ENCODE data around the gene FLT4. TPM values are rescaled to one million over a fixed set of nuclear protein-coding genes. Genes with fewer than 3 reads are reported as not detected.

The FLT4 gene
- total RNA-seq, 1 experiment from 2014 or later = not detected

- no peak overlapping the region for H3K27ac ChIP-seq (ENCODE audit: low read length)
- no peak for ATAC-seq
- no TSS peak for BruUV-seq (replicated peaks)
- TF ChIP-seq EZH2 (IDR thresholded peaks at IDR 0.05; ENCODE audit: low read length, unreplicated experiment) (no peak), EZH2phosphoT487 (IDR thresholded peaks at IDR 0.05; ENCODE audit: borderline replicate concordance, low read length) (no peak)
- H3K9ac ChIP-seq (ENCODE audit: low read length) = no peak overlapping the region
- no peak overlapping the region for H3K4me3 ChIP-seq (ENCODE audit: low read length)
- H3K4me1 ChIP-seq (ENCODE audit: insufficient read depth, low read length) = no peaks in the 10 kb centered on the region
- H3K79me2 ChIP-seq (ENCODE audit: low read length) = no peaks in the 10 kb centered on the region
- H3K36me3 ChIP-seq (ENCODE audit: low read depth, low read length) = no peaks in the 10 kb centered on the region
- ChIA-PET POLR2A (ENCODE audit: unreplicated experiment) (no interaction called here), CTCF (no interaction called here)
- intact Hi-C loops (cut with micrococcal nuclease) = no loop called here
- H3F3A ChIP-seq (ENCODE audit: low read length, unreplicated experiment) = no peaks in the 10 kb centered on the region
- DNase-seq = no peak
- H3K4me2 ChIP-seq (ENCODE audit: low read length) = no peak overlapping the region
- H4K20me1 ChIP-seq (ENCODE audit: low read length) = no peaks in the 10 kb centered on the region
- H2AFZ ChIP-seq (ENCODE audit: low read length) = no peak overlapping the region
- H3K9me3 ChIP-seq (ENCODE audit: low read length) = peaks cover 4% of the 10 kb centered on the region
- peaks cover 100% of the 10 kb centered on the region for H3K27me3 ChIP-seq (ENCODE audit: low read length)
- H3K9me2 ChIP-seq (replicated peaks; ENCODE audit: low read length) = no peaks in the 10 kb centered on the region
Observed at GRCh38 chr5:180692429-180692828, 43.0 kb upstream of the FLT4 start.

GRCh38 chr5:180691046-180691445 lies 41.6 kb upstream of the FLT4 start:
- no TSS peak for BruUV-seq (replicated peaks)
- no peaks in the 10 kb centered on the region for H4K20me1 ChIP-seq (ENCODE audit: low read length)
- TF ChIP-seq EZH2 (IDR thresholded peaks at IDR 0.05; ENCODE audit: low read length, unreplicated experiment) (no peak), EZH2phosphoT487 (IDR thresholded peaks at IDR 0.05; ENCODE audit: borderline replicate concordance, low read length) (no peak), CTCF (conservative IDR thresholded peaks at IDR 0.05; ENCODE audit: low read depth, low read length) (no peak)
- CTCF ChIA-PET = no interaction called here
- no peaks in the 10 kb centered on the region for H3K36me3 ChIP-seq (ENCODE audit: low read depth, low read length)
- H3F3A ChIP-seq (ENCODE audit: low read length, unreplicated experiment) = no peaks in the 10 kb centered on the region
- H3K9ac ChIP-seq (ENCODE audit: low read length) = no peak overlapping the region
- POLR2A ChIA-PET (ENCODE audit: unreplicated experiment) = no interaction called here
- H3K4me1 ChIP-seq (ENCODE audit: insufficient read depth, low read length) = no peaks in the 10 kb centered on the region
- H2AFZ ChIP-seq (ENCODE audit: low read length) = no peak overlapping the region
- intact Hi-C loops (cut with micrococcal nuclease) = no loop called here
- H3K79me2 ChIP-seq (ENCODE audit: low read length) = no peaks in the 10 kb centered on the region
- peaks cover 4% of the 10 kb centered on the region for H3K9me3 ChIP-seq (ENCODE audit: low read length)
- H3K4me3 ChIP-seq (ENCODE audit: low read length) = no peak overlapping the region
- H3K27ac ChIP-seq (ENCODE audit: low read length) = no peak overlapping the region
- DNase-seq = no peak
- no peak overlapping the region for H3K4me2 ChIP-seq (ENCODE audit: low read length)
- H3K9me2 ChIP-seq (replicated peaks; ENCODE audit: low read length) = no peaks in the 10 kb centered on the region
- no peak for ATAC-seq
- H3K27me3 ChIP-seq (ENCODE audit: low read length) = peaks cover 99% of the 10 kb centered on the region

GRCh38 chr5:180690562-180690961 lies 41.2 kb upstream of the FLT4 start:
- CTCF ChIA-PET = no interaction called here
- Histone ChIP-seq H3K27ac (ENCODE audit: low read length) (no peak overlapping the region), H3K27me3 (ENCODE audit: low read length) (peaks cover 99% of the 10 kb centered on the region), H3K9ac (ENCODE audit: low read length) (no peak overlapping the region), H3K9me3 (ENCODE audit: low read length) (no peaks in the 10 kb centered on the region), H3K4me3 (ENCODE audit: low read length) (no peak overlapping the region), H3K9me2 (replicated peaks; ENCODE audit: low read length) (no peaks in the 10 kb centered on the region), H3K4me1 (ENCODE audit: insufficient read depth, low read length) (no peaks in the 10 kb centered on the region), H3K79me2 (ENCODE audit: low read length) (no peaks in the 10 kb centered on the region), H4K20me1 (ENCODE audit: low read length) (no peaks in the 10 kb centered on the region), H3F3A (ENCODE audit: low read length, unreplicated experiment) (no peaks in the 10 kb centered on the region), H2AFZ (ENCODE audit: low read length) (no peak overlapping the region), H3K36me3 (ENCODE audit: low read depth, low read length) (no peaks in the 10 kb centered on the region), H3K4me2 (ENCODE audit: low read length) (no peak overlapping the region)
- ATAC-seq (no peak), DNase-seq (no peak)
- no peak for TF ChIP-seq EZH2phosphoT487 (IDR thresholded peaks at IDR 0.05; ENCODE audit: borderline replicate concordance, low read length)
- TF ChIP-seq CTCF (conservative IDR thresholded peaks at IDR 0.05; ENCODE audit: low read depth, low read length) = no peak
- TF ChIP-seq EZH2 (IDR thresholded peaks at IDR 0.05; ENCODE audit: low read length, unreplicated experiment) = no peak
- POLR2A ChIA-PET (ENCODE audit: unreplicated experiment) = no interaction called here
- intact Hi-C loops (cut with micrococcal nuclease) = no loop called here
- BruUV-seq (replicated peaks) = no TSS peak

Data from PC-3 (cell line).